GM18867 (cell line): ENCODE results near the gene KIF5C.
A peak's percentile ranks its signal among the peaks of the same experiment; 100 is the strongest.

Experiments used
- ATAC-seq: cut with Tn5 transposase; IDR thresholded peaks from one replicate; pipeline ENCODE4 v1.9.1; 2021; ENCODE audit warnings: mild to moderate bottlenecking, moderate library complexity; ENCODE audit not compliant: unreplicated experiment

The KIF5C gene

GRCh38 chr2:148984449-148984848 lies 109.4 kb downstream of the KIF5C start:
- no peak for ATAC-seq

GRCh38 chr2:148987286-148987685 lies 112.3 kb downstream of the KIF5C start:
- ATAC-seq: no peak

GRCh38 chr2:148988337-148988736 lies 113.3 kb downstream of the KIF5C start:
- ATAC-seq: no peak

- peak; percentile 88 for ATAC-seq
These were observed 115.0 kb downstream of the KIF5C start for GRCh38 chr2:148989882-148990493.

- ATAC-seq: no peak
These were observed 115.9 kb downstream of the KIF5C start for GRCh38 chr2:148990968-148991367.

GRCh38 chr2:148992448-148992847 lies 117.4 kb downstream of the KIF5C start:
- ATAC-seq: no peak

GRCh38 chr2:148993351-148993750 lies 118.3 kb downstream of the KIF5C start:
- ATAC-seq: no peak

GRCh38 chr2:148994341-148994740 lies 119.3 kb downstream of the KIF5C start:
- no peak for ATAC-seq

GRCh38 chr2:148996805-148997204 lies 121.8 kb downstream of the KIF5C start:
- no peak for ATAC-seq

GRCh38 chr2:148998165-148998830 lies 123.3 kb downstream of the KIF5C start:
- no peak for ATAC-seq

GRCh38 chr2:148998831-148999200 lies 123.8 kb downstream of the KIF5C start:
- no peak for ATAC-seq

GRCh38 chr2:148999451-148999921 lies 124.5 kb downstream of the KIF5C start:
- no peak for ATAC-seq

GRCh38 chr2:149000158-149000938 lies 125.3 kb downstream of the KIF5C start:
- ATAC-seq: no peak

GRCh38 chr2:149001496-149001895 lies 126.5 kb downstream of the KIF5C start:
- ATAC-seq: no peak

GRCh38 chr2:149002378-149002890 lies 127.4 kb downstream of the KIF5C start:
- no peak for ATAC-seq

- no peak for ATAC-seq
These were observed 128.1 kb downstream of the KIF5C start for GRCh38 chr2:149002891-149003740.

GRCh38 chr2:149004836-149005235 lies 129.8 kb downstream of the KIF5C start:
- ATAC-seq: no peak

GRCh38 chr2:149005471-149006077 lies 130.5 kb downstream of the KIF5C start:
- no peak for ATAC-seq

GRCh38 chr2:149006883-149007543 lies 132.0 kb downstream of the KIF5C start:
- ATAC-seq: no peak

GRCh38 chr2:149008381-149008780 lies 133.4 kb downstream of the KIF5C start:
- ATAC-seq: no peak
